HG03045 (cell line): ENCODE results near the gene PCSK4.

ENCODE experiments used
- ATAC-seq: cut with Tn5 transposase; IDR thresholded peaks from one replicate; pipeline ENCODE4 v1.9.1; 2021; ENCODE audit warnings: mild to moderate bottlenecking, moderate library complexity; ENCODE audit not compliant: unreplicated experiment

Gene PCSK4

GRCh38 chr19:1457031-1457739 lies 33.0 kb downstream of the PCSK4 start:
- no peak for ATAC-seq

- no peak for ATAC-seq
Observed at GRCh38 chr19:1456121-1456900, 33.8 kb downstream of the PCSK4 start.

- no peak for ATAC-seq
Observed at GRCh38 chr19:1455336-1456120, 34.6 kb downstream of the PCSK4 start.

DNA sequence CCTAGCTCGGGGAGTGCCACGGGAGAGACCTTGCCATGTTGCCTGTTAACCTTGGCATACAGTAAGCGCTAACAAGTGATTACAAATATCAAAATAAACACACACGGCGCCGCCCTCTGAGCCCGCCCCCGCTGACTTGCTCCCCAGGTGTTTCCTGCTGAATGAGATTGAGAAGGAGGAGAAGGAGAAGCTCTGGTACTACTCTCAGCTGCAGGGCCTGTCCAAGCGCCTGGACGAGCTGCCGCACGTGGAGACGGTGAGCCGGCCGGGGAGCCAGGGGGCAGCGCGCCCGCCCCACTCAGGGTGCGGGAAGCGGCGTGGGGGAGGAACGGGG lies 35.2 kb downstream of the PCSK4 start:
- no peak for ATAC-seq

- no peak for ATAC-seq
Observed at GRCh38 chr19:1453525-1454364, 36.4 kb downstream of the PCSK4 start.

- no peak for ATAC-seq
Observed at GRCh38 chr19:1452802-1453524, 37.2 kb downstream of the PCSK4 start.

- no peak for ATAC-seq
Observed at GRCh38 chr19:1451916-1452801, 38.0 kb downstream of the PCSK4 start.

DNA sequence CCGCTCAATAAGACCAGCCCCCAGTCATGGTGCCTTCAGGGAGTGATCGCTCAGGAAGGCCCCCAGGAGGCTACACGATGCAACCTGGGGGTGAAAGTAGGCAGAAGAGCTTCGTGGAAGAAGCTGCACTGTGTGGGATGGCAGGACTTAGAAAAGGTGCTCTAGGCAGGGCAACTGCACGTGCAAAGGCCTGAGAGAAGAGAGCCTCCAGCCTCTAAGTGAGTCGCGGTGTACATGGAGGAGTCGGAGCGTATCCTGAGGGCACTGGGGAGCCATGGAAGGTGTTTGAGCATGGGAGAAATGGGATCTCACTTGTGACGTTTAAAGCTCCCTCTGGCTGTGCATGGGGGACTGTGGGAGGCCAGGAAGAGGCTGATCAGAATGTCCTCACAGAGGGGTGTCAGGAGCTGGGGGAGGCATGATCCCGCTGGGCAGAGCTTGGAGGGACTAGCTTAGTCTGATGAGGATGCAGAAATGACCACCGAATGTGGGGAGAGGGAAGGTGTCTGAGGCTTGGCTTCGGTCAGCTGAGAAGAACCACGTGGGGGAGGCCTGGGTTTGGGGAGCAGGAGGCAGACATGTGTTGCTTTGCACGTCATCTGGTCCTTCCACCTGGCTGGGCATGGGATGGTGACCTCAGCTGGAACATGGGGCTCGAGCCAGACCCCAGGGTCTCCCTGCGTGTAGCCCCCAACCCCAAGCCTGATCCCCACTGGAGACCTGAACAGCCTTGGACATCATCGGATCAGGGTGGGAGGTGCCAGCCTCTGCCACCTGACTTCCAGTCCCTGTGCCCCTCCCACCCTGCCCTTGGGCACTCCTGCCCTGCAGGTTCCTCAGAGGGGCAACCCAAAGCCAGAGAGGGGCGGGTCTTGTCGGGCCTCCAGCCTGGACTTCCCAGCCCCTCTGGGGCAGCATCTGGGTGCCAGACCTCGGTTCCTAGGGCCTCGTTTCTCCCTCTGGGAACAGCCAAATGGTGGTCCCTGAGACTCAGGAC lies 39.1 kb downstream of the PCSK4 start:
- ATAC-seq: no peak

- no peak for ATAC-seq
Observed at GRCh38 chr19:1449467-1450442, 40.4 kb downstream of the PCSK4 start, which contains the start of gene APC2. Gene APC2, plus strand, starts transcription at chr19:1450121. Its CDS starts 2,881 bp downstream, at chr19:1453002.

DNA sequence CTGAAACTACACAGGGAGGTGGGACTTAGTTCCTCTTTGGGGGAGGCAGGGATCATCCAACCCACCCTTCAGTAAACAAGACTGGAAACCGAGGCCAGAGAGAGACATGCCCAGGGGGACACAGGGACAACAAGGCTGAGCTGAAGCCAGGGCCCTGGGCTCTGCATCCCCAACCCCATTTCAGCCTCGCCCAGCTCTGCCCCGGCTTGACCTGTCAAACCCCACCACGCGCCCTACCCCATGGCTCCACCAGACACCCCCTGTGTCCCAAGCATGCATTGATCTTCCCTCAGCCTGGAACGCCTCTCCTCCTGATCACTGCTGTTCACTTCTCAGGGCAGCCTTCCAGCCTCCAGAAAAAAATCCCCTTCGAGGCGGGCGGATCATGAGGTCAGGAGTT lies 42.2 kb downstream of the PCSK4 start:
- no peak for ATAC-seq

DNA sequence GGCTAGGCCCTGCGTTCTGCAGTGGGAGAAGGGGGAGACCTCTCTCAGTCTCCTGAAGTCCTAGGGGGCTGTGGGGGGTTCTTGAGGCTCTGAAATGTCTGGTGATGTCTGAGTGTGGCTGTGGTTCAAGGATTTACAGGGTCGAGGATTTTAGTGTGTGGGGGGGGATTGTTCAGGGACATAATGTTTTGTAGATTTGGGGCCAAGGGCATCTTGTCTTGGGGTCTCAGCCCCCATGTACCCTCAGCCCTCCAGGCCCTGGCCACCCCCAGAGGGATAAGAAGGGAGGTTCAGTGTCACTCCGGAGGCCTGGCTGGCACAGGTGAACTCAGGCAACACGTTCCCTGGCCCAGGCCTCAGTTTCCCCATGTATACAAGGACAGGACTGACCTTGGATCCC lies 42.6 kb downstream of the PCSK4 start:
- no peak for ATAC-seq

- ATAC-seq: no peak
Observed at GRCh38 chr19:1446713-1447481, 43.3 kb downstream of the PCSK4 start.

DNA sequence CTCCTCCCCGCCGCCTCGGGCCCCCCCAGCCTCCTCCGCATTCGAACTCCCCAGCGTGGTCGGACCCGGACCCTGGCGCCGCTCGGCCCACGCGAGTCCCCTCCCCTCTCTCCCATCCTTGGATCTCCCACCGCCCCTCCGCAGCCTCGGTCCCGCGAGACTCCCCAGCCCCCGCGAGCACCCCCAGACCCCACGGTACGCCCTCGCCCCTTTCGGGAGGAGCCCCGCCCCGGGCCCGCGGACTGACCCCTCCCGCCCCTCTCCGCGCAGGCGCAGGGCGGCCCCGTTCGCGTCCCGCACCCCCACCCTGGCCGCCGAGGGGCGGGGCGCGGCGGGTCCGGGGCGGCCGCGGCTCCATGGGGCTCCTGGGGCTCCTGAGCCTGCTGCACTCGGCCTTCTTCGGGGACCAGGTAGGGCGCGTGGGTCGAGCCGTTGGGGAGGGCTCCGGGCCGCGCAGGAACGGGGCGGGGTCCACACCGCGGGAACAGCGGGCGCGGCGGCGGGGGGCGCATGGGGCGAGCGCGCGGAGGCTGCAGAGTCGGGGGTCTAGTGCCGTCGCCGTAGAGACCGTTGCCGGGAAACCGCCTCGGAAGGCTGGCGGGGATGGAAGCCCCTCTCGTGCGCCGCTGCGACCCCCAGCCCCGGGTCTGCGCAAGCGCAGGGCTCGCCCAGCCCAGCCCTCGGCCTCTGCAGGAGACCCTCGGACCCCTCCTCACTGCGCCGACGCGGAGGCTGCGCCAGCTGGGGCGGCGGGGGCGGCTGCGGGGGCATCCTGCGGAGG lies 44.0 kb downstream of the PCSK4 start:
- no peak for ATAC-seq

GRCh38 chr19:1445185-1445931 lies 44.8 kb downstream of the PCSK4 start:
- ATAC-seq: no peak
